ENCODE data around the gene RPA3.

The RPA3 gene

DNA sequence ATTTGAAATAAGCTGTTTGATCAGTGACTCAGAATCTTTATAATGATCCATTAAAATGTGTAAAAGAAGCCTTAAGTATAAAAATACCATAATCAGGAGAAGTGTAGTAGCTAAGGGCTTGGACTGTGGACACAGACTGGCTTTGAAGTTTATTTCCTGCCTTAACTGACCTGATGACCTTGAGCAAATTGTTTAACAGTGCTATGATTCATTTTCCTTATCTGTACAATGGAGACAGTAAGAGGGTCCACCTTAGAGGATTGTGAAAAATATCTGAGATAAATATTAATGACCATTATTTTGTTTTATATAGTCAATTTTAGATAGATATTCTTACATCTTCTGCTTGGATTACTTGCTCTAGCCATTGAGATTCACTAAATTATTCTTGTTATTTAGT lies 13.3 kb upstream of the RPA3 start:
- no peak for DNase-seq

- no peak for DNase-seq
Measured at GRCh38 chr7:7720750-7721621, 2.6 kb upstream of the RPA3 start.

GRCh38 chr7:7720193-7720592 lies 1.8 kb upstream of the RPA3 start:
- DNase-seq = no peak

- peak; percentile 88 for DNase-seq
Measured at GRCh38 chr7:7719236-7719635, 829 bp upstream of the RPA3 start.

DNA sequence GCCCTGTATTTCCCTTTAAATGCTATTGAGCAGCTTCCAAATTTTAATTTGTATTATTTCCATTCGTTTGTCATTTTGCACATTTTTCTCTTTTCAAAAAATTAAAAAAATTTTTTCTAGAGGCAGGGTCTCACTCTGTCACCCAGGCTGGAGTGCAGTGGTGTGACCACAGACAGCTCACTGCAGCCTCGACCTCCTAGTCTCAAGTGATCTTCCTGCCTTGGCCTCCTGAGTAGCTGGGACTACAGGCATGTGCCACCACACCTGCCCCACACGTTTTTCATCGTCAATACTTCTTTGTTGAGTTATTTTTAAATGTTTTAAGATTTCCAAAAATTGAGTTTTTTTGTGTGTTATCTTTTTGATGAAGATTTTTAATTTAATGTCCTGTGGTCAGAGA lies 4.7 kb downstream of the RPA3 start:
- DNase-seq = no peak

GRCh38 chr7:7710469-7710868 lies 7.9 kb downstream of the RPA3 start:
- no peak for DNase-seq

DNA sequence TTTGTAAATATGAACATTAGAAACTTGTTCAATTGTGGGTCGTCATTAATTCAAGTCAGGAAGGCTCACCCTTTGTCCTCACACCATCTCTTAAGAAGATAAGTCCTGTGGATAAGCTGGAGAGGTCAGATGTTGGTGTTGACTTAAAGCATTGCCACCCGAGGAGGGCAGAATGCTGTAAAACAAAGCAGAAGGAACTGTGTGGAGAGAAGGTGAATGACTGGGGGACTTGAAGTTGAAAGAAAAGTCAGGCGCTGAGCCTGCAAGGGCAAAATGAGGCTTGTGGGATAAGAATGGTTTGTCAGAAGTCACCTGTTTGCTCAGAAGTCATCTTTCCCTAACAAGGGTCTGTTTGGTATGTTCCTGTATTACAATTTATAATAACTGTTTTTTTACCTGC lies 9.1 kb downstream of the RPA3 start:
- DNase-seq = no peak

- no peak for DNase-seq
Measured at GRCh38 chr7:7707806-7708205, 10.6 kb downstream of the RPA3 start.

DNA sequence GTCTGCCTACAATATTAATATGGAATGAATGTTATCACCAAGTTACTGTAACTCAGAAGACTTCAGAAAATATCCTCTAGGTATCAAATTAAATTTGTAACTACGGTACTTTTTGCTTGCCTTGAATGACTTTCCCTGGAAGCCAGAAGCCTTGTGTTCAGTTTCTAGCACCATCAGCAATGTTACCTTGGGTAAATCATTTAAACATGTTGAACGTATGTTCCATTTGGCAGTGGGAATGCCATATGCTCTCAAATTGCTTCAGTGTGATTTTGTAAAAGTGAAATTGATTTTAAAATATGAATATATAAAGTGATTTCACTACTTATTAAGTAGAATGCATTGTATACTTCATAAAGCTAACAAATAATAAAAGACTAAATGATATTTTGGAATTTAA lies 11.2 kb downstream of the RPA3 start:
- no peak for DNase-seq

GRCh38 chr7:7706556-7707172 lies 11.7 kb downstream of the RPA3 start:
- DNase-seq = peak; percentile 50

DNA sequence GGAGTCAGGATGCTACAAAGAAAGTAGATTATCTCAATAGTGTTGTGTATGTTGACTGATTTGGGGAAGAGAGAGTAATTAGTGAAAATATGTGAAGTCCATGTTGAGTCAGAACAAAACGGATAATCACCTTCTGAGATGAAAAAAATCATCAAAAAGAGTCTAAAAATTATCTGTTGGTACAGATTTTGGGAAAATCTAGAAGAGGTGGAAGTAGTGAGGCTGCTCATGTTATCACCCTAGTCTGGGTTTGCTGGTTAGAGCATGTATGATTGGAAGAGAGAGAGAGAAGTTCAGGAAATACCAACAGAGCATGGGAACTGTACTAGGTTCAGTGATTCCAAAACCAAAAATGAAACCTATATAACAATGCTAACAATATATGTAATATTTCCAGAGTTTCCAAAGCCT lies 12.3 kb downstream of the RPA3 start:
- no peak for DNase-seq

DNA sequence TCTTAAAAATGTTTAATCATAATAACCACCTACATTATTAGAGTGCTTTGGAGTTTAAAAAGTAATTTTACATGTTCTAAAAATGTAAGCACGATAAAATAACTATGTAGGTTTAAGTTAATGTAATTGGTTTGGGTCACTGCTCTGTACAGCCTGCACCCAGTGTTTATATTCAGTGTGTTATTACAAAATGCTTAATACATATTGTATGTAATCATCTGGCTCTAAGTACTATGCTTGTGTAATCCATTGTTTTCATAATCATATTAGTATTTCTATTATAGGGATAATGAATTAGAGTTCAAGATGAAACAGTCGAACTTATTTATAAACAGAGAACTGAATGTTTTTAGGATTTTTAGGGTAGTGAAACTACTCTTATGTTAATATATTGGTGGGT lies 13.1 kb downstream of the RPA3 start:
- DNase-seq = no peak

DNA sequence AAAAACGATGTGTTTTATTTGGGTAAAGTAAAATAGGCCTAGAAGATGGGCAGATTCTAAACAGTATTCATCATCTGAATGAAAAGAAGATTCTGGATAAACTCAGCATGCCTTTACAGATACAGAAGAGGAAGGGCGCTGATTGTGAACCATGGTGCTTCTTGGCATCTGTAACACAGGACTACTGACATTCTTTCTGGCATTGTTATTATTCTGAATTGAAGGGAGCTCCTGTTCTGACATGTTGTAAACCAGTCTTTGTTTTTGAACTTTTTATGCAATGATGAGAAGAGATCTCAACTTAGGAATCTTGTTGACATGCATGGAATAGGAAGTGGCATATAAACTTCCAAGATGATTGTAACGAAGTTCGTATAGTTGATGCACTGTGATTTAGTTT lies 13.5 kb downstream of the RPA3 start:
- DNase-seq = no peak

DNA sequence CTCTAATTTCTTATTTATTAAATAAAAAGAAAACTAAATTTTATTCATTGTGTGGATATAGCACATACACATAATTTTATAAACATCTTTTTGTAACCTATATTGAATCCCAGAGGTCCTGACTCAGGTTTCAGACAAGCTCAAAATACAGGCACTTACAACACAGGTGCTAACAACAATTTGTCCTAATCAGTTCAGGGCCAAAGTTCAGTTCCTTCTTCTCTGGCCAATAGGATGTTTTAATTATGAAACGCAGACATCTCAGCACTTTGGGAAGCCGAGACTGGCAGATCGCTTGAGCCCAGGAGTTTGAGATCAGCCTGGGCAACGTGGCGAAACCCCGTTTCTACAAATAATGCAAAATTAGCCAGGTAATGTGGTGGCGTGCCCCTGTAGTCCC lies 15.0 kb downstream of the RPA3 start:
- no peak for DNase-seq

DNA sequence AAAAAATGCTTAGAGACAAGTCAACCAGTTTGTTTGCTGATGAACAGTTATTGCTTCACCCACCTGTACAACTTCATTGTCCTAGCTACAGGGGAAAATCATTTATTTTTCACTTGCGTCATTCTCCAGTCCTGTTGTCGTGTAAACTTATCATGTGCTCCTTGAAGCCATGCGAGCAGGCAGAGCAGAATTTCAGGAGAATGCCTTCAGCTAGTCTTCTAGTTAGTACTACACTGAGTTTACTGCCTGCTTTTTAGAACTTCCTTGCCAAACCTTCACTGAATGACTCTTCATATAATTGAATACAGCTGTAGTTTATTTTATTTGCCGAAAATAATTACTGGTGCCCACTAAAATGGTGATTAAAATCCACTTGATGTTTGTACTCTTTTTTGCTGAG lies 15.6 kb downstream of the RPA3 start:
- no peak for DNase-seq

DNA sequence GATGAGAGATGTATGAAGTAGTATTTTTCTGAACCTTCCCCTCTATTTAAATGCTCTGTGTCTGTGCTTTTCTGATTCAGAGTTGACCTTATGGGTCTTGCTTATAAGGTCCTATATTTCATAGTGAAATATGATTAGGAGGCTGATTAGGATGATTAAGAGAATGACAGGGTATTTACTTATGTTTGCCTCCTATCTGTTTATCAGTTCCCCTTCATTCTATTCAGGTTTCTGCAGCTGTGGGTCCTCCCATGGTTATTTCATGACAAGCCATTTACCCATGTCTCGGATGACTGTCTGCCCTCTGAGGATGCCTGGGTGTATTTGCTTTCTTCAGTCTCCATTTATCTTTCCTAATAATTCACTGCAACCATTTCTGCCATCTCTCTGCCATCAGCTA lies 16.9 kb downstream of the RPA3 start:
- no peak for DNase-seq

- DNase-seq = no peak
Measured at GRCh38 chr7:7699970-7700369, 18.4 kb downstream of the RPA3 start.

DNA sequence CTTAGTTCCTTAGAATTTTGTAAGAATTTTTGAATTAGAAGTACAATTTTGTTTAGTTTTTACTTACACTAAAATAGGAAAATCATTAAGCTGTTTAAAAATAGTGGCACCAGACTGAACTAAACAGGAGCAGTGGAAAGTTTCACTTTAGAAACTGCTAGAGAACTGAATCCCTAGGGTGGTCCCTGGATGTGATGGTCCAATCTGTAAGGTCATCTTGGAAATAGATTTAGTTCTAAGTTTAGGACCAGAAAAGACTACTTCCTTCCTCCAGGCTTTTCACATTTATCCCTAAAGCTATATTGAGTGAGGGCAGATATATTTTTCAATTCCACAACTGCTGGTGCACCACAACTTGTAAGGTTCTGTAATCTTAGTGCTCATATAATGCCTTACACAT lies 19.0 kb downstream of the RPA3 start:
- no peak for DNase-seq

DNA sequence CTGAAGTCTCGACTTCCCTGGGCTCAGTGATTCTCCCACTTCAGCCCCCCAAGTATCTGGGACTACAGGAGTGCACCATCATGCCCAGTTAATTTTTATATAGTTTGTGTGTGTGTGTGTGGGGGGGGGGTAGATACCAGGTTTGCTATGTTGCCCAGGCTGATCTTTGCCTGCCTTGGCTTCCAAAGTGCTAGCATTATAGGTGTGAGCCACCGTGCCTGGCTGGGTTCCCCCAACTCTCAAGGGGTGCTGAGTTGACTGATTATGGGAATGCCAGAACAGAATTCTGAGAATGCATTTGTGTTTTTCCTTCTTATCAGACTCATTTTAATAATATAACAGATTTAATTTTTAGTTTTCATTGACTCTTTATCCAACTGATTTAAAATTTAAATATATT lies 19.5 kb downstream of the RPA3 start:
- no peak for DNase-seq

DNA sequence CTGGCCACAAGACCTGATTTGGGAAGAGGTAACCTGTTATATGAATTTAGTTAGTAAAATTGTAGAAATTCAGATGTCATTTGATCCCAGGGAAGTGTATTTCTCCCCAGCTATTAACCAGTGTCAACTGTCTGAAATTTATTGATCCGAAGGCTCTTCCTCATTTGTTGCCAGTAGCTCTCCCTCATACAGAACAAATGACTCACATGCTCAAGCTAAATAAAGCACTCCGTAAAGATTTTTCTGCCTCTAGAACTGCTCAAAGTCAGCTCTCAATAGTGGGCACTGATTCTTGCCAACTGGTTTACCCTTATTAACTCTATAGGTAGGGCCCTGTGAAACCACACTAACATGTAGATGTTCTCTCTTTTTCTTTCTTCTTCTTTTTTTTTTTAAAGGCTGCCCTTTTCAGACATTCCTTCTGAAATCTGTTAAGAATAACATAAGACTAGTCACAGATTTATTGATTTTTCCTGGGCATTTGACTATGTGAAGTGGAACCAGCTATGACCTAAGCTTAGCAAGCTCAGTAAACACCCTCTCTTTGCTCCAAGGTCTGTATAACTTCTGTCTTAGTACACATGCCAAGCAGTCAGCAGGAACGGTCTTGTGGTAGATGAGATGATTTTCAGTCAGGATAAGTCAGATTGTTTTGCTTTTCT lies 21.8 kb downstream of the RPA3 start:
- peak; percentile 48 for DNase-seq

- no peak for DNase-seq
Measured at GRCh38 chr7:7695111-7695817, 23.1 kb downstream of the RPA3 start.

DNA sequence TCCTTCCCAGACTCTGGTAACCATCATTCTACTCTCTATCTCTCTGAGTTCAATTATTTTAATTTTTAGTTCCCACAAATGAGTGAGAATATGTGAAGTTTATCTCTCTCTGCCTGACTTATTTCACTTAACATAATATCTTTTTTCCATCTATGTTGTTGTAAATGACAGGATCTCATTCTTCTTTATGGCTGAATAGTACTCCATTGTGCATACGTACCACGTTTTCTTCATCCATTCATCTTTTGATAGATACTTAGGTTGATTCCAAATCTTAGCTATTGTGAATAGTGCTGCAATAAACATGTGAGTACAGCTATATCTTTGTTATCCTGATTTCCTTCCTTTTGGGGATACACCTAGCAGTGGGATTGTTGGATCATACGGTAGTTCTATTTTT lies 23.9 kb downstream of the RPA3 start:
- no peak for DNase-seq

DNA sequence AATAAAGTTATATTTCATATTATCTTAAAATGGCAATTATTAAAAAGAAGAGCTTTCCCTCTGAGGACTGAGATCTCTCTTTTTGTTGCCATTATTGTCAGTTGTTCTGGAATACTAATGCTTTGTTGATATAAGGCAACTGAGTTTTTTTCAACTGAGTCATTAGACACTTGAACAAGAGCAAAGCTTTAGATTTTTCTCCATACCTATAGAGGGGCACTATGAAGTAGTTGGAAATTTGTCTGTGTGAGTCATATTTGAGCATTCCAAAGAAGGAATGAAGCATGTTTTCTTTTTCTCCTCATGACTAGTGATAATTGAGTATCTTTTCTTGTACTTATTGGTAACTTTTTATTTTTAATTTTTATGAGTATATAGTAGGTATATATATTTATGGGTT lies 24.5 kb downstream of the RPA3 start:
- no peak for DNase-seq

DNA sequence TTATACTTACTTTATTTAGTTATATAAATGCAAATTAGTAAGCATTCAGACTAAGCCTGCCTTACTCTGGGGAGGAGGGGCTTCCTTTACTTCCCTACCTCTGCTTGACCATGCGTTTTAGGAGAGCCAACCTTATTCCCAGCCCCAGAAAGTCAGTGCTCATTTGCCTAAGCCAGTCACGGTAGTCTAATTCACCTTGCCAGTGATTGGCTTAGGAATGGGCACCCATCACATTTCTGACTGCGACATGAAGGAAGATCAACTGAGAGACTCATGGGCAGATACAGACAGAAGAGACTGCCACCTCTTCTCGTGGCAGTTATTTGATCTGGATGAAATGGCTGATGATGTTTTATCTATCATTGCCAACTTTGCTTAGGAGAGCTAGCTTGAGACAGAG lies 29.5 kb downstream of the RPA3 start:
- no peak for DNase-seq

All from MV-4-11 (cell line).